ENCODE measurements around the gene ARHGAP18. TPM values are rescaled to one million over a fixed set of nuclear protein-coding genes. Genes with fewer than 3 reads are reported as not detected.

Gene ARHGAP18
- total and polyA plus RNA-seq, 10 of the 15 experiments (the other 5 are each of a cell fraction or from before 2014, with no cell fraction given) = 18.2 to 52.2 (median 31.7) TPM

GRCh38 chr6:129648819-129649491 lies 61.0 kb downstream of the ARHGAP18 start (continued):
- no peak for TF ChIP-seq PRDM15 (CRISPR knock-in tag; IDR thresholded peaks at IDR 0.05)
- no peak for TF ChIP-seq SUPT20H (IDR thresholded peaks at IDR 0.05; ENCODE audit: borderline replicate concordance, control insufficient read depth, low read depth, low read length)
- TF ChIP-seq ZBED1 (IDR thresholded peaks at IDR 0.05; ENCODE audit: borderline replicate concordance) = no peak
- no peak for TF ChIP-seq SMAD5 (IDR thresholded peaks at IDR 0.05; ENCODE audit: low read depth)
- TF ChIP-seq WRNIP1 (IDR thresholded peaks at IDR 0.05; ENCODE audit: borderline replicate concordance, low read depth, low read length) = no peak
- no peak for TF ChIP-seq EGR1 (IDR thresholded peaks at IDR 0.05; ENCODE audit: borderline replicate concordance in 1 of 2, low read depth in 2 of 2, low read length in 2 of 2)
- no peak for TF ChIP-seq SIX5 (IDR thresholded peaks at IDR 0.05; ENCODE audit: low read depth, low read length, severe bottlenecking)
- no peak for TF ChIP-seq HDGF (IDR thresholded peaks at IDR 0.05)
- no peak for TF ChIP-seq SMARCA5 (IDR thresholded peaks at IDR 0.05)

Measured in GM12878 (cell line).